ENCODE results near the gene NCR1.
"Not testable (repeated sequence)": the region's sequence is repeated elsewhere in the genome, so short reads cannot be mapped to it uniquely, and the experiment has no call there.

DNA sequence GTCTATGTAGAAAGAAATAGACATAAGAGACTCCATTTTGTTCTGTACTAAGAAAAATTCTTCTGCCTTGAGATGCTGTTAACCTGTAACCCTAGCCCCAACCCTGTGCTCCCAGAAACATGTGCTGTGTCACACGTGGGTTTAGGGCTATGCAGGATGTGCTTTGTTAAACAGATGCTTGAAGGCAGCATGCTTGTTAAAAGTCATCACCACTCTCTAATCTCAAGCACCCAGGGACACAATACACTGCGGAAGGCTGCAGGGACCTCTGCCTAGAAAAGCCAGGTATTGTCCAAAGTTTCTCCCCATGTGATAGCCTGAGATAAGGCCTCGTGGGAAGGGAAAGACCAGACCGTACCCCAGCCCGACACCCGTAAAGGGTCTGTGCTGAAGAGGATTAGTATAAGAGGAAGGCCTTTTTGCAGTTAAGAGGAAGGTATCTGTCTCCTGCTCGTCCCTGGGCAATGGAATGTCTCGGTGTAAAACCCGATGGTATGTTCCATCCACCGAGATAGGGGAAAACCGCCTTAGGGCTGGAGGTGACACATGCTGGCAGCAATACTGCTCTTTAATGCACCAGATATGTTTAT lies 37.9 kb downstream of the NCR1 start:
- TF ChIP-seq POLR2A (IDR thresholded peaks at IDR 0.05), result not testable (repeated sequence)
- TF ChIP-seq, protein P1, sequence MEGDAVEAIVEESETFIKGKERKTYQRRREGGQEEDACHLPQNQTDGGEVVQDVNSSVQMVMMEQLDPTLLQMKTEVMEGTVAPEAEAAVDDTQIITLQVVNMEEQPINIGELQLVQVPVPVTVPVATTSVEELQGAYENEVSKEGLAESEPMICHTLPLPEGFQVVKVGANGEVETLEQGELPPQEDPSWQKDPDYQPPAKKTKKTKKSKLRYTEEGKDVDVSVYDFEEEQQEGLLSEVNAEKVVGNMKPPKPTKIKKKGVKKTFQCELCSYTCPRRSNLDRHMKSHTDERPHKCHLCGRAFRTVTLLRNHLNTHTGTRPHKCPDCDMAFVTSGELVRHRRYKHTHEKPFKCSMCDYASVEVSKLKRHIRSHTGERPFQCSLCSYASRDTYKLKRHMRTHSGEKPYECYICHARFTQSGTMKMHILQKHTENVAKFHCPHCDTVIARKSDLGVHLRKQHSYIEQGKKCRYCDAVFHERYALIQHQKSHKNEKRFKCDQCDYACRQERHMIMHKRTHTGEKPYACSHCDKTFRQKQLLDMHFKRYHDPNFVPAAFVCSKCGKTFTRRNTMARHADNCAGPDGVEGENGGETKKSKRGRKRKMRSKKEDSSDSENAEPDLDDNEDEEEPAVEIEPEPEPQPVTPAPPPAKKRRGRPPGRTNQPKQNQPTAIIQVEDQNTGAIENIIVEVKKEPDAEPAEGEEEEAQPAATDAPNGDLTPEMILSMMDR (IDR thresholded peaks at IDR 0.05 in 4 of 5, conservative IDR thresholded peaks at IDR 0.05 in 1 of 5), result not testable (repeated sequence)
